Subcutaneous adipose tissue (tissue), 4 donors: ENCODE results near the gene LSG1. TPM values are rescaled to one million over a fixed set of nuclear protein-coding genes. Genes with fewer than 3 reads are reported as not detected.

Experiments used
- CTCF ChIP-seq: fragments of 450-650 bp; IDR thresholded peaks from one replicate; pipeline ENCODE4 v1.5.1; 2016; ENCODE audit warnings: low read depth, mild to moderate bottlenecking, control low read depth, antibody characterized with exemption, moderate library complexity
- total RNA-seq, 4 donors: library from RNA; depleted of rRNA; stranded (reverse); fragments of >200 nt; gene quantifications; one replicate each; pipeline ENCODE4 v1.1.0, GENCODE V29; 2016

Gene LSG1
- total RNA-seq, 4 donors from 2014 or later: 27.5 to 49.9 (median 38.9) TPM

GRCh38 chr3:194623449-194624290 lies 48.3 kb downstream of the LSG1 start:
- no peak for TF ChIP-seq CTCF

- TF ChIP-seq CTCF: no peak
Observed at GRCh38 chr3:194622621-194623340, 49.2 kb downstream of the LSG1 start.

GRCh38 chr3:194621947-194622346 lies 50.0 kb downstream of the LSG1 start:
- TF ChIP-seq CTCF: no peak

- TF ChIP-seq CTCF: no peak
Observed at GRCh38 chr3:194620196-194620595, 51.8 kb downstream of the LSG1 start.

- no peak for TF ChIP-seq CTCF
Observed at GRCh38 chr3:194619741-194620140, 52.2 kb downstream of the LSG1 start.

GRCh38 chr3:194618858-194619608 lies 53.0 kb downstream of the LSG1 start:
- TF ChIP-seq CTCF: no peak

- no peak for TF ChIP-seq CTCF
Observed at GRCh38 chr3:194617827-194618226, 54.2 kb downstream of the LSG1 start.
